ENCODE measurements around the gene HYLS1. TPM values are rescaled to one million over a fixed set of nuclear protein-coding genes. Genes with fewer than 3 reads are reported as not detected.

Gene HYLS1
- total and polyA plus RNA-seq, 10 of the 15 experiments (the other 5 are each of a cell fraction or from before 2014, with no cell fraction given) = 11.7 to 35.1 (median 17.6) TPM

- TF ChIP-seq NKRF (conservative IDR thresholded peaks at IDR 0.05) (no peak), SMAD5 (IDR thresholded peaks at IDR 0.05; ENCODE audit: low read depth) (no peak), ZBTB4 (CRISPR knock-in tag; IDR thresholded peaks at IDR 0.05) (no peak), POU2F2 (IDR thresholded peaks at IDR 0.05; ENCODE audit: borderline replicate concordance, low read depth, low read length) (no peak)
These were observed 12.8 kb upstream of the HYLS1 start (continued) for GRCh38 chr11:125874556-125875124.

GRCh38 chr11:125881291-125881690 lies 6.2 kb upstream of the HYLS1 start:
- ChIA-PET RAD21 (ENCODE audit: unreplicated experiment) (no interaction called here), CTCF (interaction anchor here (2.0 kb wide), 1 partner anchor 15 kb away, joined by 5 read pairs; no protein-coding TSS in a partner anchor), SMC1A (ENCODE audit: uncharacterized antibody, unreplicated experiment) (interaction anchor here (0.8 kb wide), 1 partner anchor 238 kb away, joined by 3 read pairs; no protein-coding TSS in a partner anchor), POLR2A (no interaction called here)
- H3K36me3 ChIP-seq (ENCODE audit: control insufficient read depth in 2 of 2, insufficient read depth in 2 of 2, low read length in 1 of 2) = no peaks in the 10 kb centered on the region
- no peak for FAIRE-seq
- no peak overlapping the region for H3K27ac ChIP-seq (ENCODE audit: control insufficient read depth, insufficient read depth)
- H3K9ac ChIP-seq (ENCODE audit: control insufficient read depth, insufficient read depth, low read length) = no peak overlapping the region
- TF ChIP-seq PAX5 (IDR thresholded peaks at IDR 0.05; ENCODE audit: borderline replicate concordance, low read depth, low read length) (no peak), WRNIP1 (IDR thresholded peaks at IDR 0.05; ENCODE audit: borderline replicate concordance, low read depth, low read length) (no peak), ELK1 (IDR thresholded peaks at IDR 0.05; ENCODE audit: low read depth, low read length) (no peak)
- H3K79me2 ChIP-seq (ENCODE audit: control insufficient read depth, insufficient read depth, low read length) = peaks cover 3% of the 10 kb centered on the region
- H3K27me3 ChIP-seq (replicated peaks in 1 of 2; ENCODE audit: control insufficient read depth in 2 of 2, insufficient read depth in 2 of 2, low read length in 1 of 2) = no peaks in the 10 kb centered on the region
- H3K4me1 ChIP-seq (ENCODE audit: control insufficient read depth, insufficient read depth, low read length) = no peaks in the 10 kb centered on the region
- DNase-seq (ENCODE audit: low read depth, low spot score) = no peak
- intact Hi-C loops (cut with micrococcal nuclease; ENCODE audit: unreplicated experiment) = no loop called here
- no peak for ATAC-seq
- BruUV-seq (replicated peaks) = no TSS peak
- H4K20me1 ChIP-seq (ENCODE audit: control insufficient read depth, insufficient read depth) = no peaks in the 10 kb centered on the region
- H3K4me3 ChIP-seq = no peak overlapping the region
- H3K4me2 ChIP-seq (ENCODE audit: control insufficient read depth, insufficient read depth) = no peak overlapping the region
- no peak overlapping the region for H2AFZ ChIP-seq (ENCODE audit: control insufficient read depth, low read depth, low read length)
- 53% methylated on average over 1 of the region's 1 CpG for WGBS (ENCODE audit: insufficient coverage, insufficient replicate concordance, low lambda C conversion rate, missing lambda C conversion rate)
- in situ Hi-C loops (cut with MboI) = loop anchor here (25.0 kb wide), 1 partner anchor 919 kb away; the partner anchor contains the start of gene CCDC15
- no peaks in the 10 kb centered on the region for H3K9me3 ChIP-seq (replicated peaks; ENCODE audit: control insufficient read depth, insufficient read depth, low read length)
